SIG-M5 (cell line): Measurements from ENCODE around the gene IGSF23.
"Not testable (repeated sequence)": the region's sequence is repeated elsewhere in the genome, so short reads cannot be mapped to it uniquely, and the experiment has no call there.

Source experiments
- DNase-seq: peaks from one replicate; lab custom pipeline; 2025; lab: John Stamatoyannopoulos, UW

The IGSF23 gene

GRCh38 chr19:44666852-44667556 lies 53.6 kb downstream of the IGSF23 start:
- no peak for DNase-seq

GRCh38 chr19:44668985-44669764 lies 55.8 kb downstream of the IGSF23 start:
- no peak for DNase-seq

GRCh38 chr19:44670027-44670426 lies 56.7 kb downstream of the IGSF23 start:
- DNase-seq, result not testable (repeated sequence)

- DNase-seq, result no peak
These were observed 58.0 kb downstream of the IGSF23 start, which contains the start of gene CEACAM19 for GRCh38 chr19:44671400-44671799. Gene CEACAM19 (plus strand): TSS chr19:44671482. CDS start chr19:44671932, 450 bp downstream.

GRCh38 chr19:44672226-44672625 lies 58.9 kb downstream of the IGSF23 start:
- DNase-seq, result no peak

GRCh38 chr19:44673510-44673909 lies 60.1 kb downstream of the IGSF23 start:
- no peak for DNase-seq

- no peak for DNase-seq
These were observed 62.2 kb downstream of the IGSF23 start for GRCh38 chr19:44675521-44675920.

GRCh38 chr19:44677019-44677811 lies 63.9 kb downstream of the IGSF23 start:
- DNase-seq, result no peak

- DNase-seq, result no peak
These were observed 67.2 kb downstream of the IGSF23 start for GRCh38 chr19:44680536-44680935.

- DNase-seq, result no peak
These were observed 68.8 kb downstream of the IGSF23 start for GRCh38 chr19:44681992-44682790.

GRCh38 chr19:44682807-44683206 lies 69.4 kb downstream of the IGSF23 start:
- no peak for DNase-seq

GRCh38 chr19:44683434-44684210 lies 70.3 kb downstream of the IGSF23 start:
- DNase-seq, result no peak

GRCh38 chr19:44684396-44684795 lies 71.0 kb downstream of the IGSF23 start:
- not testable (repeated sequence) for DNase-seq

GRCh38 chr19:44684892-44685863 lies 71.8 kb downstream of the IGSF23 start:
- DNase-seq, result no peak

GRCh38 chr19:44685877-44686276 lies 72.5 kb downstream of the IGSF23 start:
- peak; percentile 1 for DNase-seq
